Measurements from ENCODE around the gene ZFAND2A. TPM values are rescaled to one million over a fixed set of nuclear protein-coding genes. Genes with fewer than 3 reads are reported as not detected.
"Not testable (repeated sequence)": the region's sequence is repeated elsewhere in the genome, so short reads cannot be mapped to it uniquely, and the experiment has no call there.

The ZFAND2A gene
- polyA plus RNA-seq, 1 experiment = 43.6 TPM

DNA sequence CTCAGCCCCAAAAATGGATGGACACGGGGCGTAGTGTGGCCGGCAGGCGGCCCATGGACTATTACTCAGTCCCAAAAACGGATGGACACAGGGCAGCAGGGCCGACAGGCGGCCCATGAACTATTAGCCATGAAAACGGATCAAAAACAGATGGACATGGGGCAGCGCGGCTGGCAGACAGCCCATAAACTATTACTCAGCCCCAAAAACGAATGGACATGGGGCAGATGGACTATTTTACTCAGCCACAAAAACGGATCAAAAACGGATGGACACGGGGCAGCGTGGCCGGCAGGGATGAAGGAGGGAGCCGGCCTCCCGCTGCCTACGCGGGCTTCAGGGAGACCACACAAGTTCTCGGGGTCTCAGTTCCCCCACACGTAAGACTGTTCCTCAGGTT is 39.2 kb downstream of the ZFAND2A start:
- no peaks in the 10 kb centered on the region for H3K27me3 ChIP-seq (ENCODE audit: control insufficient read depth, insufficient read depth, low read length)
- no peak for DNase-seq (ENCODE audit: low read depth)
- ChIA-PET POLR2A (no interaction called here), CTCF (no interaction called here)
- H3K4me3 ChIP-seq (ENCODE audit: low read depth, low read length) = no peak overlapping the region
- no peaks in the 10 kb centered on the region; the same call in 1 of the 2 replicates for H3K36me3 ChIP-seq (ENCODE audit: control insufficient read depth, insufficient read depth, low read length)
- TF ChIP-seq, protein P1, sequence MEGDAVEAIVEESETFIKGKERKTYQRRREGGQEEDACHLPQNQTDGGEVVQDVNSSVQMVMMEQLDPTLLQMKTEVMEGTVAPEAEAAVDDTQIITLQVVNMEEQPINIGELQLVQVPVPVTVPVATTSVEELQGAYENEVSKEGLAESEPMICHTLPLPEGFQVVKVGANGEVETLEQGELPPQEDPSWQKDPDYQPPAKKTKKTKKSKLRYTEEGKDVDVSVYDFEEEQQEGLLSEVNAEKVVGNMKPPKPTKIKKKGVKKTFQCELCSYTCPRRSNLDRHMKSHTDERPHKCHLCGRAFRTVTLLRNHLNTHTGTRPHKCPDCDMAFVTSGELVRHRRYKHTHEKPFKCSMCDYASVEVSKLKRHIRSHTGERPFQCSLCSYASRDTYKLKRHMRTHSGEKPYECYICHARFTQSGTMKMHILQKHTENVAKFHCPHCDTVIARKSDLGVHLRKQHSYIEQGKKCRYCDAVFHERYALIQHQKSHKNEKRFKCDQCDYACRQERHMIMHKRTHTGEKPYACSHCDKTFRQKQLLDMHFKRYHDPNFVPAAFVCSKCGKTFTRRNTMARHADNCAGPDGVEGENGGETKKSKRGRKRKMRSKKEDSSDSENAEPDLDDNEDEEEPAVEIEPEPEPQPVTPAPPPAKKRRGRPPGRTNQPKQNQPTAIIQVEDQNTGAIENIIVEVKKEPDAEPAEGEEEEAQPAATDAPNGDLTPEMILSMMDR (IDR thresholded peaks at IDR 0.05; ENCODE audit: insufficient read depth, low read depth, low read length) = no peak

DNA sequence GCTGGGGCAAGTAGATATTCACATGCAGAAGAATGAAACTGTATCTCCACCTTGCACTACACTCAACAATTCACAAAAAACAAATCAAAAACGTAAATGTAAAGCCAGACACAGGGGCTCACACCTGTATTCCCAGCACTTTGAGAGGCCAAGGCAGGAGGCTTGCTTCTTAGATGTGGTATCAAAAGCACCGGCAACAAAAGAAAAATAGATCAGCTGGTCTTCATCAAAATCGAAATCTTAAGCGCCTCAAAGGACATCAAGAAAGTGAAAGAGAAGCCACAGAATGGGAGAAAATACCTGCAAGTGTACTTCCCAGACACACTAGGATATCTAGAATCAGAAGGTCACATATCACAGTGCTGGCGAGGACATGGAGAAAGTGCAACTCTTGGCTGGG is 40.8 kb downstream of the ZFAND2A start:
- Histone ChIP-seq H3K4me3 (ENCODE audit: low read depth, low read length) (no peak overlapping the region), H3K27me3 (ENCODE audit: control insufficient read depth, insufficient read depth, low read length) (no peaks in the 10 kb centered on the region), H3K36me3 (ENCODE audit: control insufficient read depth, insufficient read depth, low read length) (no peaks in the 10 kb centered on the region; the same call in 1 of the 2 replicates)
- DNase-seq (ENCODE audit: low read depth) = no peak
- TF ChIP-seq, protein P1 (IDR thresholded peaks at IDR 0.05; ENCODE audit: insufficient read depth, low read depth, low read length) = no peak
- POLR2A ChIA-PET = no interaction called here
- CTCF ChIA-PET = interaction anchor here (0.8 to 1.4 kb wide), 2 partner anchors 20 to 33 kb away, joined by 3 to 5 read pairs; no protein-coding TSS in a partner anchor

DNA sequence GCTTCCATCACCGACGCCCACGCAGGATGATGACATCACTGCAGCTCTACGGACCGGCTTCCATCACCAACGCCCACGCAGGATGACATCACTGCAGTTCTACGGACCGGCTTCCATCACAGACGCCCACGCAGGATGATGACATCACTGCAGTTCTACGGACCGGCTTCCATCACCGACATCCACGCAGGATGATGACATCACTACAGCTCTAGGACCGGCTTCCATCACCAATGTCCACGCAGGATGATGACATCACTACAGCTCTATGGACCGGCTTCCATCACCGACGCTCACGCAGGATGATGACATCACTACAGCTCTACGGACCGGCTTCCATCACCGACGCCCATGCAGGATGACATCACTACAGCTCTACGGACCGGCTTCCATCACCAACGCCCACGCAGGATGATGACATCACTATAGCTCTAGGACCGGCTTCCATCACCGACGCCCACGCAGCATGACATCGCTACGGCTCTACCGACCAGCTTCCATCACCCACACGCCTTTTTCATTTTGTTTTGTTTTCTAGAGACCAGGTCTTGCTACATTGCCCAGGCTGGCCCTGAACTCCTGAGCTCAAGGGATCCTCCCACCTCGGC is 42.6 kb downstream of the ZFAND2A start:
- Histone ChIP-seq H3K4me3 (ENCODE audit: low read depth, low read length) (no peak overlapping the region), H3K36me3 (ENCODE audit: control insufficient read depth, insufficient read depth, low read length) (no peaks in the 10 kb centered on the region), H3K27me3 (ENCODE audit: control insufficient read depth, insufficient read depth, low read length) (no peaks in the 10 kb centered on the region)
- no peak for DNase-seq (ENCODE audit: low read depth)
- TF ChIP-seq, protein P1 (IDR thresholded peaks at IDR 0.05; ENCODE audit: insufficient read depth, low read depth, low read length) = no peak
- CTCF ChIA-PET = interaction anchor here (0.6 to 1.8 kb wide), 3 partner anchors 31 to 130 kb away, joined by 3 to 5 read pairs (median 3); no protein-coding TSS in a partner anchor
- POLR2A ChIA-PET = no interaction called here

DNA sequence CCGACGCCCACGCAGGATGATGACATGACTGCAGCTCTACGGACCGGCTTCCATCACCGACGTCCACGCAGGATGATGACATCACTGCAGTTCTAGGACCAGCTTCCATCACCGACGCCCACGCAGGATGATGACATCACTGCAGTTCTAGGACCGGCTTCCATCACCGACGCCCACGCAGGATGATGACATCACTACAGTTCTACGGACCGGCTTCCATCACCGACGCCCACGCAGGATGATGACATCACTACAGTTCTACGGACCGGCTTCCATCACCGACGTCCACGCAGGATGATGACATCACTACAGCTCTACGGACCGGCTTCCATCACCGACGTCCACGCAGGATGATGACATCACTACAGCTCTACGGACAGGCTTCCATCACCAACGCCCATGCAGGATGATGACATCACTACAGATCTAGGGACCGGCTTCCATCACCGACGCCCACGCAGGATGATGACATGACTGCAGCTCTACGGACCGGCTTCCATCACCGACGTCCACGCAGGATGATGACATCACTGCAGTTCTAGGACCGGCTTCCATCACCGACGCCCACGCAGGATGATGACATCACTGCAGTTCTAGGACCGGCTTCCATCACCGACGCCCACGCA is 43.5 kb downstream of the ZFAND2A start:
- H3K4me3 ChIP-seq (ENCODE audit: low read depth, low read length); POLR2A ChIA-PET; H3K36me3 ChIP-seq (ENCODE audit: control insufficient read depth, insufficient read depth, low read length); DNase-seq (ENCODE audit: low read depth); H3K27me3 ChIP-seq (ENCODE audit: control insufficient read depth, insufficient read depth, low read length): not testable (repeated sequence)
- CTCF ChIA-PET = interaction anchor here (0.6 to 1.8 kb wide), 2 partner anchors 30 to 130 kb away, joined by 3 to 5 read pairs; no protein-coding TSS in a partner anchor

DNA sequence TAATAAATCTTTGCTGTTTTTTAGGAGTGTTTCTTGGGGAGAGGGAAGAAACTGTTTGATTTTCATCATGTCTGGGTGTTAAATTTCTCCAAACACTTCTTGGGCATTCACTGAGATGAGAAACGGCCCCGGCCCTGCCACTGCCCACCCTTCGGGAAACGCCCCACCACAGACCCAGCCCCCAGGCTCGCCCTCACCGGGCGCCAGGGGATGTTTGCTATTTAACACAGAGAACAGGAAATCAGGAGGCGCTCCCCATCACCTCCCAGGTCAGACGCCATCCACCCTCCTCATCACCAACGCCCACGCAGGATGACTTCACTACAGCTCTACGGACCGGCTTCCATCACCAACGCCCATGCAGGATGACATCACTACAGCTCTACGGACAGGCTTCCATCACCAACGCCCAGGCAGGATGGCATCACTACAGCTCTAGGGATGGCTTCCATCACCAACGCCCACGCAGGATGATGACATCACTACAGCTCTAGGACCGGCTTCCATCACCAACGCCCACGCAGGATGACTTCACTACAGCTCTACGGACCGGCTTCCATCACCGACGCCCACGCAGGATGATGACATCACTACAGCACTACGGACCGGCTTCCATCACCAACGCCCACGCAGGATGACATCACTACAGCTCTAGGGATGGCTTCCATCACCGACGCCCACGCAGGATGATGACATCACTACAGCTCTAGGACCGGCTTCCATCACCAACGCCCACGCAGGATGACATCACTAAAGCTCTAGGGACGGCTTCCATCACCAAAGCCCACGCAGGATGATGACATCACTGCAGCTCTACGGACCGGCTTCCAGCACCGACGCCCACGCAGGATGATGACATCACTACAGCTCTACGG is 44.6 kb downstream of the ZFAND2A start:
- H3K4me3 ChIP-seq (ENCODE audit: low read depth, low read length); DNase-seq (ENCODE audit: low read depth); POLR2A ChIA-PET; H3K36me3 ChIP-seq (ENCODE audit: control insufficient read depth, insufficient read depth, low read length); H3K27me3 ChIP-seq (ENCODE audit: control insufficient read depth, insufficient read depth, low read length): not testable (repeated sequence)
- CTCF ChIA-PET = interaction anchor here (2.5 kb wide), 1 partner anchor 8 kb away, joined by 7 read pairs; no protein-coding TSS in a partner anchor

DNA sequence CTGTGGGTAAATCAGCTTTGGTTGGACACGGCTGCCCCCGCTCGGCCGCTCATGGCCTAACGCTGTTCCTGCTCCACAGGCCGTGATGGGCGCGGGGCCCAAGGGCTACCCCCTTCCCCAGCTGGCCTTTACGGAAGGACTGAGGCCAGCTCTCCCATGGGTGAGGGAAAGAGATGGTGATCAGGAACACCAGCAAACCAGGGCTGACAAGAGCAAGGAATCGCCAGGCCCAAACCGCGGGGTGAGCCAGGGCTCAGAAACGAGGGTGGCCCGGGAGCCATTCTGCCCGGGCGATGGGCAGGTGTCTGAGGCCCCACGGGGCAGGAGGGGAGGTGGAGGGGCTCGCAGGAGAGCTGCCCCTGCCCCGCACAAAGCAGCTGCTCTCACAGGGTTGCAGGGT is 45.5 kb downstream of the ZFAND2A start:
- no peak for DNase-seq (ENCODE audit: low read depth)
- TF ChIP-seq, protein P1 (IDR thresholded peaks at IDR 0.05; ENCODE audit: insufficient read depth, low read depth, low read length) = no peak
- H3K27me3 ChIP-seq (ENCODE audit: control insufficient read depth, insufficient read depth, low read length) = no peaks in the 10 kb centered on the region
- ChIA-PET POLR2A (no interaction called here), CTCF (interaction anchor here (2.4 to 2.5 kb wide), 2 partner anchors 9 to 121 kb away, joined by 6 to 7 read pairs; no protein-coding TSS in a partner anchor)
- H3K36me3 ChIP-seq (ENCODE audit: control insufficient read depth, insufficient read depth, low read length) = no peaks in the 10 kb centered on the region
- no peak overlapping the region for H3K4me3 ChIP-seq (ENCODE audit: low read depth, low read length)

Measured in BJ (cell line).